ENCODE results near the gene ST8SIA5.

ST8SIA5 gene

GRCh38 chr18:46629361-46629760 is 127.5 kb downstream of the ST8SIA5 start:
- TF ChIP-seq, protein P1, sequence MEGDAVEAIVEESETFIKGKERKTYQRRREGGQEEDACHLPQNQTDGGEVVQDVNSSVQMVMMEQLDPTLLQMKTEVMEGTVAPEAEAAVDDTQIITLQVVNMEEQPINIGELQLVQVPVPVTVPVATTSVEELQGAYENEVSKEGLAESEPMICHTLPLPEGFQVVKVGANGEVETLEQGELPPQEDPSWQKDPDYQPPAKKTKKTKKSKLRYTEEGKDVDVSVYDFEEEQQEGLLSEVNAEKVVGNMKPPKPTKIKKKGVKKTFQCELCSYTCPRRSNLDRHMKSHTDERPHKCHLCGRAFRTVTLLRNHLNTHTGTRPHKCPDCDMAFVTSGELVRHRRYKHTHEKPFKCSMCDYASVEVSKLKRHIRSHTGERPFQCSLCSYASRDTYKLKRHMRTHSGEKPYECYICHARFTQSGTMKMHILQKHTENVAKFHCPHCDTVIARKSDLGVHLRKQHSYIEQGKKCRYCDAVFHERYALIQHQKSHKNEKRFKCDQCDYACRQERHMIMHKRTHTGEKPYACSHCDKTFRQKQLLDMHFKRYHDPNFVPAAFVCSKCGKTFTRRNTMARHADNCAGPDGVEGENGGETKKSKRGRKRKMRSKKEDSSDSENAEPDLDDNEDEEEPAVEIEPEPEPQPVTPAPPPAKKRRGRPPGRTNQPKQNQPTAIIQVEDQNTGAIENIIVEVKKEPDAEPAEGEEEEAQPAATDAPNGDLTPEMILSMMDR (IDR thresholded peaks at IDR 0.05; ENCODE audit: extremely low read depth, missing control alignments) = no peak
- no peak for DNase-seq (ENCODE audit: low spot score)

DNA sequence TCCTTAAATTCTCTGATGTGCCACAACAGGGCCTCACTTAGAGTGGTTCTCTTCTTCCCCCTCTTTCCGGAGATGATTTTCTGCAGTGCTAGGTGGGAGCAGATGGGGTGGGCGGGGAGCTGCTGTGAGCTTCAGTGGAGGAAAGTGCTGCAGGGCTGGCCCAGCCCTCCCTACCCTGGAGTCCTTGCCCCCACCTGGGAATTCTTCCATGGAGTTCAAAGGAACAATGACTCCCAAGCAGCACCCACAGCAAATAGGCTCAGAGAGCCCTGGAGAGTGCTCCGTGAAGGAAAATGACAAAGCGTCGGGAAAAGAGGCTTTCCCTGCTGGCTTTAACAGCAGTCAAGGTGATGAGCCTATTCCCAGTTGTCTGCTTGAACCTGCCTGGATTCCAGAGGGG is 128.6 kb downstream of the ST8SIA5 start:
- TF ChIP-seq, protein P1 (IDR thresholded peaks at IDR 0.05; ENCODE audit: extremely low read depth, missing control alignments) = no peak
- no peak for DNase-seq (ENCODE audit: low spot score)

GRCh38 chr18:46627136-46627535 is 129.7 kb downstream of the ST8SIA5 start:
- TF ChIP-seq, protein P1 (IDR thresholded peaks at IDR 0.05; ENCODE audit: extremely low read depth, missing control alignments) = no peak
- DNase-seq (ENCODE audit: low spot score) = no peak

DNA sequence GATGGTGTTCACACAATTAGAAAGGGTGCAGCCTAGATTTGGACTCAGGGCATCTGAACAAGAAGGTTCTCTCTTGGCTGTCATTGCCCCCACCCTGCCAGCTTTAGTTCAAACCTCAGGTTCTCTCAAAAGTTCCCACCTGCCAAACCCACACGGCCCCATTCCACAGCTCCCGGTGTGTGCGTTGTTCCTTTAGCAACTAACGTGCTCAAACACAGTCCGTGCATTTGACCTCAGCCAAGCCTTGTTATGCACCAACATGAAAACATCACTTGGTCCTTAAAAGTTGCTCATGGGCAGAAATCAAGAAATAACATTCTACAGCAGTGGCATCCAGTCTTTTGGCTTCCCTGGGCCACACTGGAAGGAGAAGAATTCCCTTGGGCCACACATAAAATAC is 131.8 kb downstream of the ST8SIA5 start:
- DNase-seq (ENCODE audit: low spot score) = no peak
- TF ChIP-seq, protein P1 (IDR thresholded peaks at IDR 0.05; ENCODE audit: extremely low read depth, missing control alignments) = no peak

DNA sequence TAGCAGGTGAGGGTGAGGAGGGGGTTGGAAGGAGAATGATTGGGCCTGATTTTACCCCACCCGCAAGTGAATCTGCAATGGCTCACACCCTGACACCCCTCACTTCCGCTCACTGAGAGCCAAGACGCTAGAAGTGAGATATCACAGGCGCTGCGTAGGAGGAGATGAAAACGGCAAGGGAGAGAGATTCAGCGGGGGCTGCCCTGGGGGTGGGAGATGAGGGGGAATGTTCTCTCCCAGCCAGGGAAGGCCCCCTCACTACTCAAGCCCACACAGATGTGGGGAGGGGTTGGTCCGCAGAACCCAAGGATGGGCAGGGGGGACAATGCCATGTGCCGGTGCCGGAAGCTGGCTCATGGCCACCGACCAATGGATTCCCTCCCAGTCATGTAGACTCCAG is 132.7 kb downstream of the ST8SIA5 start:
- TF ChIP-seq, protein P1 (IDR thresholded peaks at IDR 0.05; ENCODE audit: extremely low read depth, missing control alignments) = no peak
- DNase-seq (ENCODE audit: low spot score) = no peak

- no peak for DNase-seq (ENCODE audit: low spot score)
- TF ChIP-seq, protein P1 (IDR thresholded peaks at IDR 0.05; ENCODE audit: extremely low read depth, missing control alignments) = no peak
Measured at GRCh38 chr18:46623541-46623940, 133.3 kb downstream of the ST8SIA5 start.

- TF ChIP-seq, protein P1 (IDR thresholded peaks at IDR 0.05; ENCODE audit: extremely low read depth, missing control alignments) = no peak
- DNase-seq (ENCODE audit: low spot score) = no peak
Measured at GRCh38 chr18:46622999-46623398, 133.9 kb downstream of the ST8SIA5 start.

Measured in GM20000 (cell line).